ENCODE measurements around the gene GDNF.

The GDNF gene

GRCh38 chr5:37860206-37860605, 20.4 kb upstream of the GDNF start:
- TF ChIP-seq SP1 (IDR thresholded peaks at IDR 0.05), result no peak
- TF ChIP-seq L3MBTL2 (conservative IDR thresholded peaks at IDR 0.05), result no peak
- TF ChIP-seq PKNOX1 (IDR thresholded peaks at IDR 0.05), result no peak
- no peak for TF ChIP-seq ARNT (IDR thresholded peaks at IDR 0.05)
- no peak for TF ChIP-seq ZNF384 (IDR thresholded peaks at IDR 0.05)
- no peak for TF ChIP-seq FOXA1 (IDR thresholded peaks at IDR 0.05)
- TF ChIP-seq BHLHE40 (IDR thresholded peaks at IDR 0.05; ENCODE audit: borderline replicate concordance), result no peak
- TF ChIP-seq NFRKB (IDR thresholded peaks at IDR 0.05), result no peak
- no peak for TF ChIP-seq SUZ12 (IDR thresholded peaks at IDR 0.05)
- no peak for TF ChIP-seq FOXK2 (IDR thresholded peaks at IDR 0.05)
- no peak for TF ChIP-seq LEF1 (IDR thresholded peaks at IDR 0.05; ENCODE audit: borderline replicate concordance)
- TF ChIP-seq CTBP1 (IDR thresholded peaks at IDR 0.05; ENCODE audit: borderline replicate concordance), result no peak
- TF ChIP-seq HDGF (IDR thresholded peaks at IDR 0.05; ENCODE audit: borderline replicate concordance), result no peak
- ChIA-PET CTCF (no interaction called here), POLR2A (no interaction called here)
- DNase-seq (ENCODE audit: extremely low spot score), result no peak

- no peak for TF ChIP-seq ZNF384 (IDR thresholded peaks at IDR 0.05)
- ChIA-PET POLR2A (no interaction called here), CTCF (no interaction called here)
- DNase-seq (ENCODE audit: extremely low spot score), result no peak
Measured at GRCh38 chr5:37859805-37860204, 20.0 kb upstream of the GDNF start.

- ChIA-PET POLR2A (no interaction called here), CTCF (no interaction called here)
- TF ChIP-seq L3MBTL2 (conservative IDR thresholded peaks at IDR 0.05), result no peak
- TF ChIP-seq PKNOX1 (IDR thresholded peaks at IDR 0.05), result no peak
- TF ChIP-seq ZNF384 (IDR thresholded peaks at IDR 0.05), result no peak
- TF ChIP-seq LEF1 (IDR thresholded peaks at IDR 0.05; ENCODE audit: borderline replicate concordance), result no peak
- TF ChIP-seq FOXK2 (IDR thresholded peaks at IDR 0.05), result no peak
- no peak for TF ChIP-seq SP1 (IDR thresholded peaks at IDR 0.05)
- no peak for TF ChIP-seq TARDBP (IDR thresholded peaks at IDR 0.05)
- no peak for TF ChIP-seq ELF4 (IDR thresholded peaks at IDR 0.05)
- TF ChIP-seq FOXA1 (IDR thresholded peaks at IDR 0.05), result no peak
- TF ChIP-seq ARNT (IDR thresholded peaks at IDR 0.05), result no peak
- no peak for DNase-seq (ENCODE audit: extremely low spot score)
Measured at GRCh38 chr5:37858250-37858649, 18.4 kb upstream of the GDNF start.

GRCh38 chr5:37857696-37858095, 17.9 kb upstream of the GDNF start:
- no peak for DNase-seq (ENCODE audit: extremely low spot score)
- no peak for TF ChIP-seq FOXK2 (IDR thresholded peaks at IDR 0.05)
- POLR2A ChIA-PET, result no interaction called here
- CTCF ChIA-PET, result no interaction called here

- ChIA-PET POLR2A (no interaction called here), CTCF (no interaction called here)
- no peak for DNase-seq (ENCODE audit: extremely low spot score)
- TF ChIP-seq SUZ12 (IDR thresholded peaks at IDR 0.05) (no peak), FOXA1 (IDR thresholded peaks at IDR 0.05) (no peak), ELF4 (IDR thresholded peaks at IDR 0.05) (no peak)
Measured at GRCh38 chr5:37855438-37855837, 15.6 kb upstream of the GDNF start.

GRCh38 chr5:37851305-37851704, 11.5 kb upstream of the GDNF start:
- CTCF ChIA-PET, result no interaction called here
- TF ChIP-seq ELF4 (IDR thresholded peaks at IDR 0.05), result no peak
- no peak for TF ChIP-seq FOXM1 (IDR thresholded peaks at IDR 0.05; ENCODE audit: borderline replicate concordance)
- TF ChIP-seq L3MBTL2 (conservative IDR thresholded peaks at IDR 0.05), result no peak
- TF ChIP-seq SP1 (IDR thresholded peaks at IDR 0.05), result no peak
- TF ChIP-seq FOXA1 (IDR thresholded peaks at IDR 0.05), result no peak
- TF ChIP-seq FOXK2 (IDR thresholded peaks at IDR 0.05), result no peak
- TF ChIP-seq ZNF384 (IDR thresholded peaks at IDR 0.05), result no peak
- TF ChIP-seq PKNOX1 (IDR thresholded peaks at IDR 0.05), result no peak
- no peak for TF ChIP-seq NFRKB (IDR thresholded peaks at IDR 0.05)
- no peak for TF ChIP-seq HDGF (IDR thresholded peaks at IDR 0.05; ENCODE audit: borderline replicate concordance)
- TF ChIP-seq ARNT (IDR thresholded peaks at IDR 0.05), result no peak
- no peak for TF ChIP-seq SUZ12 (IDR thresholded peaks at IDR 0.05)
- no peak for DNase-seq (ENCODE audit: extremely low spot score)
- POLR2A ChIA-PET, result no interaction called here

- TF ChIP-seq ARNT (IDR thresholded peaks at IDR 0.05), result no peak
- TF ChIP-seq FOXM1 (IDR thresholded peaks at IDR 0.05; ENCODE audit: borderline replicate concordance), result no peak
- TF ChIP-seq FOXK2 (IDR thresholded peaks at IDR 0.05), result no peak
- no peak for TF ChIP-seq ELF4 (IDR thresholded peaks at IDR 0.05)
- no peak for TF ChIP-seq LEF1 (IDR thresholded peaks at IDR 0.05; ENCODE audit: borderline replicate concordance)
- TF ChIP-seq SP1 (IDR thresholded peaks at IDR 0.05), result no peak
- no peak for DNase-seq (ENCODE audit: extremely low spot score)
- ChIA-PET CTCF (no interaction called here), POLR2A (no interaction called here)
Measured at GRCh38 chr5:37850226-37850865, 10.5 kb upstream of the GDNF start.

- TF ChIP-seq L3MBTL2 (conservative IDR thresholded peaks at IDR 0.05), result no peak
- TF ChIP-seq ZNF384 (IDR thresholded peaks at IDR 0.05), result no peak
- ChIA-PET POLR2A (no interaction called here), CTCF (no interaction called here)
- DNase-seq (ENCODE audit: extremely low spot score), result no peak
Measured at GRCh38 chr5:37849641-37850040, 9.8 kb upstream of the GDNF start.
